Stimulated activated CD8-positive, alpha-beta memory T cell treated with anti-CD3 and anti-CD28 coated beads, Interleukin-7, amount 100 ng/mL, for 1 hour (primary cell): ENCODE data around the gene CCDC87.
"Not testable (repeated sequence)": the region's sequence is repeated elsewhere in the genome, so short reads cannot be mapped to it uniquely, and the experiment has no call there.

ENCODE experiments used
- DNase-seq, 2 donors: peaks; one replicate each; pipeline ENCODE4 v3.0.0-alpha.2; 2020; ENCODE audit warnings: low read depth in 2 of 2

CCDC87 gene

DNA sequence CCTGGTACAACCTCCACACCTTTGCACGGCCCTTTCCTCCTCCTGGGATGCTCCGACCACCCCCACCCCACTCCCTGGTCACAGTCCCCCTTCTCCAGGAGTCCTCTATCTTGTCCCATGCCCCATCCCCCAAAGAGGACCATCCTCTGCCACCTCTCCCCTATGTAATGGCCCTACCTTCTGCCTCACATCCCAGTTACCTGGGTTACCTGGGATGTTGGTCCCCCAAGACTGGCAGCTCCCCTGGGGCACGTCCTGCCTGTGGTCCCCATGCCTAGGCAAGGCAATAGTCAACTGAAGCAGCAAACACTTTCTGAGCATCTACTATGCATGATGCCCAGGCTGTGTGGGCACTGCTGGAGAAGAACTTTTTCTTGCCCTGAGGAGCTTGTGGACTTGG lies 37.4 kb downstream of the CCDC87 start:
- DNase-seq = no peak

DNA sequence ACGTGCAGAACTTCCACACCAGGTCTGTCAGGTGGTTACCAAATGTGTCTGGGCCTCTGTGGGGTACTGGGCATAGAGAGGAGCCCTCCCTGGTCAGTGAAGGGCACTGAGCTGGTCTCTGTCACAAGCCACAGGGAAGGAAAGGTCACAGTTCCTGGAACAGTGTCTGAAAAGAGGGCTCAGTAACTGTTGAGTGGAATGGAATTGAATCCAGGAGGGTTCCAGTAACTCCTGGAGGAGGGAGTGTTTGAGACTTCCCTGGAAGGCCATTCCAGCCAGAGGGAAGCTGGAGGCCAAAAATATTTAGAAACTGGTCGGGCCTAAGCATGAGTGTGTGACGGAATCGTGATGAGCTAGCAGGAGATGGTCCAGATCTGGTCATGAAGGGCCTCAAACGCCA lies 38.3 kb downstream of the CCDC87 start:
- DNase-seq = no peak

DNA sequence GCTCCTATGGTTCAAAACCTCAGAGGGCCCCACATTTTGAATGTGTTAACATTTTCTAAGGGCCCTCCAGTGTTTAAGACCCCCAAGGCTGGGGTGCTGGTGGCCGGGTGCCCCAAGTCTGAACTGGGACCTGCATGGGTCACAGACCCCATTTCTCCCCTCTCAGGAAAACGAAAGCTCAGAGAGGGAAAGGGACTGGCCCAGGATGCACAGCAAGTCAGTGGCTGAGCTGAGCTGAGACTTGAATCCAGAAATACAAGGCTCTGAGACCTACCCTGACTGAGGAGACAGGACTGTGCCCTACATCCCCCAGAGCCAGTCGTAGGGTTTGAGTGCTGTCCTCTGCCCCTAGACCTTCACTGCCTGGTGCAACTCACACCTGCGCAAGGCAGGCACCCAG lies 42.0 kb downstream of the CCDC87 start:
- no peak for DNase-seq

DNA sequence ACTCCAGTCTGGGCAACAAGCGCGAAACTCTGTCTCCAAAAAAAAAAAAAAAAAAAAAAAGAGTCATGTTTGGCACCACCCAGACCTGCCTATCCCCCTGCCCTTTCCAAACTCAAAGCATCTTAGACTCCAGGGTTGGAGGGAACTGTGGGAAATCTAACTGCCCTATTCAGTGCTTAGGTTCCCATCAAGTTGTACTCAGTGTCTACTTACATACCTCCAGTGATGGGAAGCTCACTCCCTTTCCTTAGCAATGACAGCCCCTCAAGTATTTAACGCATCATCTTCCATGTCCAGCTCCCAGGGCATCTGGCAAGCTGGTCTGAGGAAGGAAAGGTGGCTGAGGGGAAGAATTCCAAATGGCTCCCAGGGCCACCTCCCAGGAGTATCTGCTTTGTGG lies 43.2 kb downstream of the CCDC87 start:
- DNase-seq = no peak

DNA sequence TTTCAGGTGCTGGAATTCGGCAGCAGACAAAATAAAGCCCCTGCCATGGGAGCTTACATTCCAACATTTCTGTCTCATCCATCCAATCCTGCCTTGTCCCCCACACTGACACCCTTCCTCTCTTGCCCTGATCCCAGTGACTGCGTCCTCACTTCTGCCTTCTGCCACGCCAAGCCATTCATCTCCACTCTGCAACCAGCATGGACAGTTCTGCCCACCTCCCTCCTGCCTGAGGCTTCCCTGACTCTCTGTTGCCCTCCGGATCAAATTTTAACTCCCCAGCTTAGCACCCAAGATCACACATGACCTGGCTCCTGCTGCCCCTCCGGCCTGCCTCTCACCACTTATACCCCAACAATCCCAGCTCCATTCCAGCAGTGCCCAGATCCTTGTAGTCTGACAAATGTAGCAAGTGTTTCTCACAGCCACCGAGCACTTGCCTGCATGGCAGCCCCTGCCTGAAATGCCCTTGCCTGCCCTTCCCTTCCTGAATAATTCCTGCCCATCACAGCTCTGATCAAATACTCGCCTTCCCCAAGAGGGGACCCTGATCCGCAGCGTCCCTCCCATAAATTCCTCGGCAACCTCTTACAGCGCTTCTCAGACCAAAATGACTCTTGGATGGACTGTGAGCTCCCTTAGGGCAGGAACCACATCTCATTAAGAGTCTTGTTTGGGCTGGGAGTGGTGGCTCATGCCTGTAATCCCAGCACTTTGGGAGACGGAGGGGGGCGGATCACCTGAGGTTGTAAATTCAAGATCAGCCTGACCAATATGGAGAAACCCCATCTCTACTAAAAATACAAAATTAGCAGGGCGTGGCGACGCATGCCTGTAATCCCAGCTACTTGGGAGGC lies 43.9 kb downstream of the CCDC87 start:
- no peak for DNase-seq

DNA sequence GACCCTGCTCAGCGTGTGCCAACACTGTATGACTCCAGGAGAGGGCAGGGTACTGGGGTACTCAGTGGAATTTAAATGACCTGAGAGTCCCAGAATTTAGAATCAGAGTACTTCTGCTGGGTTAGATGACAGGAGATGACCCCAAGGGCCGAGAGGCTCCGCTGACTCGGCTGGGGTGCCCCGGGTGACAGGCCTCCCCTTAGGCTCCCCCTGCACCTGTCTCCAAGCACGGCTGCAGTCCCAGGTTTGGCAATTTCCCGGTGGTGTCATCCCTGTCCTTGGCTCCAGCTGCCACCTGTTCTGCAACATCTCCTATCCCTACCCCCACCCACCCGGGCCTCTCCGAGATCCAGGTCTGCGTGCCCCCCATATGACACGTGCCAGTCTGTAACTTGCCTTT lies 44.8 kb downstream of the CCDC87 start:
- DNase-seq = no peak

DNA sequence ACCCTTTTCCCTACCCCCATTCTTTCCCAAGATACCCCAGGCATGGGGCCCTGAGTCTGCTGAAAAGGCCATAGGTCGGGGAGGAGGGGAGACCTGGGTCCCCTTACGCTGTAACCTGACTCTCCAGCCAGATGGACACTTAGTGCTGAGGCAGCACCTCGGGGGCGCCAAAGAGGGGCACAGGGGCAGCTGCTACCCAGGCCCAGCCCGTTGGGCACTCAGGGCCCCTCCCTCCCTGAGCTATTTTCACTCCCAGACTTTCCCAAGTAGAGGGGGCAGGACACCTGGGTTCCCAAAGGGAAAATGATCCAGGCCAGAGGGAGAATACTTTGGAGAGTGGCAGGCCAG lies 45.2 kb downstream of the CCDC87 start:
- no peak for DNase-seq

DNA sequence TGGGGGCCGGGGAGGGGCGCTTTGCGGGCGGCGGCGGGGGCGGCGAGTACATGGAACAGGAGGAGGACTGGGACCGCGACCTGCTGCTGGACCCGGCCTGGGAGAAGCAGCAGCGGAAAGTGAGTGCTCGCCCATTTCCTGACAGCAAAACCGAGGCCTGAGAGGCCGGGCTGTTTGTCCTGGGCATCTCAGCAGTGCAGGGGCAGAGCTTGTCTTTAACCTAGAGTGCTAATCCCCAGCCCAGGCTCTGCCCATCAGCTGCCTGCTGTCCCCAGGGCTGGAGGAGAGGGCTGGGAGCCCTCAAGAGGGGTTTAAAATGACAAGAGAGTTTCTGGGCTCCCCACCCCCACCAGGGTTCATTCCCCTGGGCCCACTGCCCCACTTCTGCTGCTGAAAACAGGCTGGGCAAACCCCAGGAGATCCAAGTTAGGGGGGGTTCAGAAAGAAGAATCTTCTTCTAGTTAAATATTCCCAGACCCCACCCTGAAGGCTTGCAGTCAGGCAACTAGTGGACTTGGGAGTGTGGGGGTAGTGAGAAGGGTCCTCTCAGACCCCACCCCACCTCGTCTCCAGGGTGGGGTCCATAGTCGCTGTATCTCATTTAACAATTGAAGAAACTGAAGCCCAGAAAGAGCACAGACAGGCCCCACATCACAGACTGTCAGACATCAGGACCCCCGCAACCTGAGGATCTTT lies 45.7 kb downstream of the CCDC87 start:
- DNase-seq = no peak

DNA sequence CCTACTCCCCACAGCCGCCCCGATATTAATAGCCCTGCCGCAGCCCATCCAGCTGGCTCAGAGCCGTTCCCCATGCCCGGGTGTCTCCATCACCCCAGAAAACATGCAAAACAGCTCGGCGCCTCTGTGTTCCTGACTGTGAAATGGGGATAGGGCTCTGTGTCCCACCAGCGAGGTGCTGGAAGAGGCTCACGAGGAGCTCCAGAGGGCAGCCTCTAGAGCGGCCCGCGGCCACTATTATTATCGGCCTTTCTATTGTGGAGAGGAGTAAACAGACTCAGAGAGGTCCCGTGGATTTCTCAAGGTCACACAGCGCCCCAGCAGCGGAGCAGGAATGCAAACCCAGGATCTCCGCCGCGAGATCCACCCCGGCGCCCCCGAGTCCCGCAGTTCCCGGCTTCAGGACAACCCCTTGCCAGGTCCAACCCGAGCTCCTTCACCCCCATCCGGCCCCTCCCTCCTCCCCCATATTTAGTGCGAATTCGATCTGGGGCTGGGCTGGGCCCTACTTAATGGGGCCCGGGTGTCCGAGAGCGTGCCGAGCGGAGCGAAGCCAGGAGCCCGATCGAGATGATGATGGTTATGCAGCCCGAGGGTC lies 46.4 kb downstream of the CCDC87 start, which contains the start of gene ACTN3:
Gene ACTN3, plus strand, starts transcription at position 536 of the 598 bp plus-strand sequence. Its CDS starts 35 bp downstream, at position 571.
- DNase-seq = no peak

DNA sequence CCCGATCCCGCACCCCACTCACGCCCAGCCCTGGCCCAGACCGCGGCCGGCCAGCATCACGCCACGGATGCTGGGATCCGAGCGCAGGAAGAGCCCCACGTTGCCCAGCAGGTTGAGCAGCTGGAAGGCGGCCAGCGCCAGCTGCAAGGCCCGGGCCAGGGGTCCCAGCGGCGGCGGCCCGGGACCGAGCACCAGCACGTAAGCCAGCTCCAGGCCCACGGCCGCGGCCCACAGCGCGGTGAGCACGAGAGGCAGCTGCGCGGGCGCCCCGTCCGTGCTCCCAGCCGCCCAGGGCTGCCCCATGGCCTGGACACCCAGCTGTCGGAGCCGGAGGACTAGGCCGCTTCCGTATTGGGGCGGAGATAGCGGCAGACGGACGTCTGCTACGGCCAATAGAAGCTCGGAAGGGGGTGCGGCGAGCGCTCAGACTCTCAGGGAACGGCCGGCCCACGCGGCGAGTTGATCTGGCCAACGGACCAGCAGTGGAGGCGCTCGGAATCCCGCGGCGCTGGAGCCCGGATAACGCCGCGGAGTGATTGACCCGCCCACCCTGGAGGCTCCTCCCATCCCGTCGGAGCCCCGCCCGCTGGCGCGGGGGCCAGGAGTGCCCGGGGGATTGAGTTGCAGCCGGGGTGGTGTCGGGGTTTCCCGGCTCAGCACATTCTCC lies 47.0 kb downstream of the CCDC87 start, which contains the start of gene ZDHHC24:
Gene ZDHHC24, minus strand, starts transcription at position 348 of the 667 bp plus-strand sequence. Its CDS starts 45 bp downstream, at position 303.
- DNase-seq = peak; percentile 59 to 63

DNA sequence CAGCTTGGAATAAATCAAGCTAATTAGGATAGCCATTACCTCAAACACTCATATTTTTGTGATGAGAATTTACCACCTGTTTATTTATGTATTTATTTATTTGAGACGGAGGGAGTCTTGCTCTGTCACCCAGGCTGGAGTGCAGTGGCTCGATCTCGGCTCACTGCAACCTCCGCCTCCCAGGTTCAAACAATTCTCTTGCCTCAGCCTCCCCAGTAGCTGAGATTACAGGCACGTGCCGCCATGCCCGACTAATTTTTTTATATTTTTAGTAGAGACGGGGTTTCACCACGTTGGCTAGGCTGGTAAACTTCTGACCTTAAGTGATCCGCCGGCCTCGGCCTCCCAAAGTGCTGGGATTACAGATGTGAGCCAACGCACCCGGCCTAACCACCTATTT lies 47.9 kb downstream of the CCDC87 start:
- not testable (repeated sequence) for DNase-seq

DNA sequence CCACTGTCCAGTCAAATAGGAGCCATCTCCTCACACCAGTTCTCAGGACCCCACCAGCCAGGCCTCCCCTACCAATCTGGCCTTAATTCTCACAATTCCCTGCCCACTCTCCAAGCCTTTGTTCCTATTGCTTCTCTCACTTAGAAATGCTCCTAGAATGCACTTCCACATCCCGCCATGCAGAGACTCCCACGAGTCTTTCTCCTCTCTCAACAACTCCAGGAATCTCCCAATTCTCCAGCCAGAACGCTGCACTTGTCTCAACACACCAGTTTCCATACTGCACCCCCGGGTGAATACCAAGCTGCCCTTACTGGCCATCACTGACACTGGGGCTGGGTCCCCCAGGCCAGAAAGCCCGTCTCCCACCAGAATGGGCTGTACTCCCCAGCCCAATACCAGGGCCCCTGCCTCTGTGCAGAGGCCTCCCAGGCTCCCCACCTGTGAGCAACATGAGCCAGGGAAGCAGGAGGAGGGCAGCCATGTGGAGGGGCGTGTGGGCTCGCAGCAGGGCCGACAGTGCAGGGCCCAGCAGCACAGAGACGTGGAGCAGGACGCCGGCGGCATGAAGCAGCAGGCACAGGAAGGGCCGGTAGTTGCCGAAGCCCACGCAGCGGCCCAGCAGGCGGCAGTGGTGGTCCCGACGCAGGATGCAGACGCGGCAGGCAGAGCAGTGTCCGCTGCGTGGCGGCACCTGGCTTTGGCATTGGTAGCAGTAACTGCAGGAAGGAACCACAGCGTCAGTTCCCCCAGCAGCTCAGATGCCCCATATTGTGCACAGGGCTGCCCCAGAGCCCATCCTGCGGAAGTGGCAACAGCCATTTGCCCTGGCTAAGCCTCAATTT lies 49.4 kb downstream of the CCDC87 start:
- DNase-seq = peak; percentile 31 to 41

DNA sequence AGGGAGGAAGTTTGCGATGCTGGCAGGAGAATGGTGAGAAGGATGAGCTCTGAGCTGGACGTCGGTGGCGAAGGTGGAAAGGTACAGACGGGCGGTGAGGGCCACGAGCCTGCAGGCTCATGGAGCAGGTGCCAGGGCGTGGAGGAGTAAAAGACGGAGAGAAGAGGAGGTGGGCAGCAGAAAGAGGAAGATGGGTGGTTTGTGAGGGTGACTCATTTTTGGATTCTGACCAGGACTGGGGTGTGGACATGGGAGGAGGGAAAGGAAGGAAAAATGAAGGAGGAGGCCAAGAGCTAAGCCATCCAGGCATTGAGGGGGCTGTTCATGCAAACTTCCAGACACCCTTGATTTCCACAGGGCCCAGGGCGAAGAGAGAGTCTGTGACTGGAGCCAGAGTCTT lies 50.5 kb downstream of the CCDC87 start:
- DNase-seq = no peak

DNA sequence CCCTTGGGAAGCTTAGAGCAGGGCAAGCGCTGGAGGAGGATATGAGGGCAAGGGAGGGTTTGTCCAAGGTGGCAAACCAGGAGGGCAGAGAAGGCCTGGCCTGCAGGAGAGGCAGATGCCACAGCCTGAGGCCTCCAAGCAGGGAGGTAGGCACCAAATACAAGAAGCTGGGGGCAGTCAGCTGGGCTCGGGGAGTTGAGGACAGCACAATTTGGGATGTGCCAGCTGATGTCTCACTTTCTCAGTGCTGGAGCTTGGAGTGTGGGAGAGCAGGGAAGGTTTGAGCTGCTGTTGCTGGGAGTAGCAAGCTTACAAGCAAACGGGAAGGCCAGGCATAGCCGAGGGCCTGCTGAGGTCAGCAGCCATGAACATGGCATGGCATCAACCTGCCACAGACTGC lies 51.0 kb downstream of the CCDC87 start:
- DNase-seq = no peak

DNA sequence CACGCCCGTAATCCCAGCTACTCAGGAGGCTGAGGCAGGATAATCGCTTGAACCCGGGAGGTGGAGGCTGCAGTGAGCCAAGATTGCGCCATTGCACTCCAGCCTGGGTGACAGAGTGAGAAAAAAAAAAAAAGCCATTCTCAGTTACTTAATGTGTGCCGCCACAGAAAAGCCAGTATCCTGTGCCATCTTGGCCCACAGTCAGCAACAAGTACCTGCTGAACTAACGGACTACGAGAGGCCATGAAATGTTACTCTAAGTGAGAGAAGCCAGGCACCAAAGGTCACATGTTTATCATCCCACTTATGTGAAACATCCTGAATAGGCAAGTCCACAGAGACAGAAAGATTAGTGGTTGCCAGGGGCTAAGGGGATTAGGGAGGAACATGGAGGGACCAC lies 52.3 kb downstream of the CCDC87 start:
- not testable (repeated sequence) for DNase-seq
